ENCODE data around the gene UGT1A5. TPM values are rescaled to one million over a fixed set of nuclear protein-coding genes. Genes with fewer than 3 reads are reported as not detected.

Gene UGT1A5
- total and polyA plus RNA-seq, 10 of the 15 experiments (the other 5 are each of a cell fraction or from before 2014, with no cell fraction given) = not detected

DNA sequence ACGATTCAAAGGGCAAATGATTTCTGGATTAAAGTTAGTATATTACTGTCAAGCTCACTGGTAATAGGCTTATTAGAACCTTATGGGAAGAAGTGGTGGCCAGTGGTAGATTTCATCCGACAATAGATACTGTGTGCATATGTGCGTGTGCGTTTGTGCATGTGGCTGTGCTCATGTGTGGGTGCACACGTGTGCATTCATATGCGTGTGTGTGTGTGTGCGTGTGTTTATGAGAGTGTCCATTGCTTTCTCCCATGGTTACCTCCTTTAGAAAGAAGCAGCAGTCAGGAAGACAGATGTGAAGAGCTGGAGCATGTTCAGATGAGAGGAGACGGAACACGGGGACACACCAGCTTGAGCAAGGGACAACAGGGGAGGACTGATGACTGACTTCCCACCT is 56.6 kb downstream of the UGT1A5 start (continued):
- TF ChIP-seq PKNOX1 (IDR thresholded peaks at IDR 0.05) = no peak
- no peak for TF ChIP-seq IKZF2 (IDR thresholded peaks at IDR 0.05)
- no peak for TF ChIP-seq ZBTB4 (CRISPR knock-in tag; IDR thresholded peaks at IDR 0.05)
- TF ChIP-seq DPF2 (IDR thresholded peaks at IDR 0.05) = no peak
- TF ChIP-seq TARDBP (IDR thresholded peaks at IDR 0.05; ENCODE audit: borderline replicate concordance) = no peak
- TF ChIP-seq ZBED1 (IDR thresholded peaks at IDR 0.05; ENCODE audit: borderline replicate concordance) = no peak
- TF ChIP-seq ZNF24 (IDR thresholded peaks at IDR 0.05) = no peak
- TF ChIP-seq ZBTB40 (IDR thresholded peaks at IDR 0.05; ENCODE audit: borderline replicate concordance) = no peak
- TF ChIP-seq ZNF384 (IDR thresholded peaks at IDR 0.05; ENCODE audit: borderline replicate concordance, low read depth, low read length) = no peak

Measured in GM12878 (cell line).